HEK293 (cell line): ENCODE results near the gene GRB7.

ENCODE experiments used
- CTCF ChIA-PET: fragments of 350-600 bp; formaldehyde crosslinking; extraction: SDS; loops from one replicate; lab custom pipeline; 2021; ENCODE audit warnings: antibody characterized with exemption; lab: Yijun Ruan, JAX
- POLR2A ChIA-PET: fragments of 300-600 bp; formaldehyde crosslinking; extraction: SDS; loops from one replicate; lab custom pipeline; 2020; ENCODE audit warnings: antibody characterized with exemption, inconsistent platforms; lab: Yijun Ruan, JAX
- H3K27ac ChIP-seq: fragments of 200-500 bp; sonication (Bioruptor generic); 2 replicates; pipeline ENCODE4 v1.5.1; 2014; ENCODE audit warnings: low read depth, low read length, control low read depth, inconsistent platforms; ENCODE audit errors: extremely low read depth
- H3K36me3 ChIP-seq, 2 experiments: fragments of 200-500 bp in 1 of 2; sonication (Bioruptor generic) in 1 of 2; 1 replicate in 1 of 2; 2 replicates in 1 of 2; pipeline ENCODE4 v1.5.1; 2014 to 2017; ENCODE audit warnings: inconsistent platforms in 2 of 2, low read length in 2 of 2; ENCODE audit not compliant: control insufficient read depth in 2 of 2, insufficient read depth in 1 of 2
- H3K4me1 ChIP-seq: fragments of 200-500 bp; sonication (Bioruptor generic); 2 replicates; pipeline ENCODE4 v1.5.1; 2014; ENCODE audit warnings: mild to moderate bottlenecking, low read length, inconsistent platforms; ENCODE audit not compliant: control insufficient read depth, insufficient read depth
- H3K4me3 ChIP-seq: 2 replicates; pipeline ENCODE4 v1.5.1; 2011; ENCODE audit warnings: low read depth, mild to moderate bottlenecking, control low read depth, low read length, moderate library complexity
- H3K9me3 ChIP-seq: fragments of 200-500 bp; sonication (Bioruptor generic); 2 replicates; pipeline ENCODE4 v1.5.1; 2014; ENCODE audit warnings: low read depth, low read length, inconsistent platforms; ENCODE audit not compliant: control insufficient read depth, insufficient read depth
- EGR2 ChIP-seq: fragments of 450-650 bp; formaldehyde crosslinking; IDR thresholded peaks from 2 replicates; pipeline ENCODE4 v1.5.1; 2016; ENCODE audit warnings: low read depth, missing biosample characterization, missing genetic modification characterization
- ELK4 ChIP-seq: IDR thresholded peaks from 2 replicates; pipeline ENCODE4 v1.6.1; 2011; ENCODE audit warnings: mild to moderate bottlenecking, low read depth, low read length, borderline replicate concordance
- REPIN1 ChIP-seq: fragments of 450-650 bp; formaldehyde crosslinking; IDR thresholded peaks from 2 replicates; pipeline ENCODE4 v1.5.1; 2017; ENCODE audit warnings: missing biosample characterization, missing genetic modification characterization, low read depth
- SALL2 ChIP-seq: fragments of 450-650 bp; formaldehyde crosslinking; IDR thresholded peaks from 2 replicates; pipeline ENCODE4 v1.5.0; 2017; ENCODE audit warnings: missing biosample characterization, mild to moderate bottlenecking, missing genetic modification characterization, borderline replicate concordance
- SCRT2 ChIP-seq: fragments of 450-650 bp; formaldehyde crosslinking; IDR thresholded peaks from 2 replicates; pipeline ENCODE4 v1.5.1; 2016; ENCODE audit warnings: missing biosample characterization, missing genetic modification characterization
- SETDB1 ChIP-seq: IDR thresholded peaks from one replicate; pipeline ENCODE4 v1.6.1; 2017; ENCODE audit warnings: mild to moderate bottlenecking, low read length, moderate library complexity, mixed read lengths; ENCODE audit not compliant: insufficient read length
- TSHZ1 ChIP-seq: fragments of 450-650 bp; formaldehyde crosslinking; IDR thresholded peaks from 2 replicates; pipeline ENCODE4 v1.5.1; 2016; ENCODE audit warnings: missing biosample characterization, missing genetic modification characterization, borderline replicate concordance
- ZFP41 ChIP-seq: fragments of 450-650 bp; formaldehyde crosslinking; IDR thresholded peaks from 2 replicates; pipeline ENCODE4 v1.5.1; 2016; ENCODE audit warnings: missing biosample characterization, missing genetic modification characterization, borderline replicate concordance
- ZNF138 ChIP-seq: fragments of 450-650 bp; formaldehyde crosslinking; IDR thresholded peaks from 2 replicates; pipeline ENCODE4 v1.5.1; 2016; ENCODE audit warnings: missing biosample characterization, missing genetic modification characterization, borderline replicate concordance
- ZNF146 ChIP-seq: fragments of 450-650 bp; formaldehyde crosslinking; IDR thresholded peaks from 2 replicates; pipeline ENCODE4 v1.5.1; 2016; ENCODE audit warnings: missing biosample characterization, missing genetic modification characterization
- ZNF266 ChIP-seq: fragments of 450-650 bp; formaldehyde crosslinking; IDR thresholded peaks from 2 replicates; pipeline ENCODE4 v1.5.1; 2016; ENCODE audit warnings: missing biosample characterization, missing genetic modification characterization, low read depth
- ZNF280D ChIP-seq: fragments of 450-650 bp; formaldehyde crosslinking; IDR thresholded peaks from 2 replicates; pipeline ENCODE4 v1.5.1; 2016; ENCODE audit warnings: missing biosample characterization, missing genetic modification characterization
- ZNF354C ChIP-seq: fragments of 450-650 bp; formaldehyde crosslinking; IDR thresholded peaks from 2 replicates; pipeline ENCODE4 v1.5.1; 2016; ENCODE audit warnings: missing biosample characterization, missing genetic modification characterization, low read depth, borderline replicate concordance
- ZNF558 ChIP-seq: fragments of 450-650 bp; formaldehyde crosslinking; IDR thresholded peaks from 2 replicates; pipeline ENCODE4 v1.5.1; 2016; ENCODE audit warnings: missing biosample characterization, missing genetic modification characterization
- ZNF623 ChIP-seq: fragments of 450-650 bp; formaldehyde crosslinking; IDR thresholded peaks from 2 replicates; pipeline ENCODE4 v1.5.1; 2016; ENCODE audit warnings: missing biosample characterization, missing genetic modification characterization

The GRB7 gene

GRCh38 chr17:39781031-39781860 lies 43.5 kb downstream of the GRB7 start (continued):
- TF ChIP-seq ZNF138 (no peak), TSHZ1 (tag by site-specific recombination) (no peak), SETDB1 (no peak), ZNF146 (no peak), REPIN1 (tag by site-specific recombination) (no peak), ZNF280D (no peak), ZNF623 (tag by site-specific recombination) (no peak), ELK4 (no peak), SALL2 (tag by site-specific recombination) (no peak), ZNF266 (no peak), ZNF354C (no peak)

DNA sequence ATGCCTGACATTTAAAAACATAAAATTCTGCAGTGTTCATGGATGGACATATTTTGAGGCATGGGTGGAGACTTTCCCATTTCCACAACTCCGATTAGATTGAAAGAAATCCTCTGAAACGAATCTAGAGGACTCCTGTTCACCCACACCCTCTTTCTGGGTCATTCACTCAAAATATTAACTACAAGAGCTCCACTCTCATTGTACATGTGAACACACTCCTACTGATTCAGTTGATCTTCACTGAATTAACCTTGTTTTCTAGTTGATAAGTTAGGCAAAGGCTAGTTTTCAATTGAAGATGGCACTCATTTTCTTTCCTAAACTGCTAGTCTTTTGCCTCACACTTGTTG lies 44.1 kb downstream of the GRB7 start:
- Histone ChIP-seq H3K4me1 (peaks cover 7% of the 10 kb centered on the region), H3K36me3 (no peaks in the 10 kb centered on the region), H3K4me3 (no peak overlapping the region), H3K27ac (0 out of 2 replicates have a peak overlapping the region, but pooled peaks have one; percentile 5), H3K9me3 (no peaks in the 10 kb centered on the region)
- 0 out of 2 replicates have a peak, but pooled peaks have one; percentile 27 for TF ChIP-seq SCRT2 (tag by site-specific recombination)
- no peak for TF ChIP-seq ZFP41 (tag by site-specific recombination)
- POLR2A ChIA-PET = no interaction called here
- CTCF ChIA-PET = interaction anchor here (1.1 kb wide), 1 partner anchor 200 kb away, joined by 3 read pairs; no protein-coding TSS in a partner anchor

- POLR2A ChIA-PET = no interaction called here
- CTCF ChIA-PET = interaction anchor here (1.1 kb wide), 1 partner anchor 200 kb away, joined by 3 read pairs; no protein-coding TSS in a partner anchor
- 0 out of 2 replicates have a peak overlapping the region, but pooled peaks have one; percentile 5 for H3K27ac ChIP-seq
- no peak overlapping the region for H3K4me3 ChIP-seq
- TF ChIP-seq ZNF558 (tag by site-specific recombination) (no peak), EGR2 (tag by site-specific recombination) (no peak)
- TF ChIP-seq, all 188 proteins: peak for 0
- Histone ChIP-seq H3K4me1 (peaks cover 14% of the 10 kb centered on the region), H3K9me3 (no peaks in the 10 kb centered on the region), H3K36me3 (no peaks in the 10 kb centered on the region)
Measured at GRCh38 chr17:39782481-39782880, 44.7 kb downstream of the GRB7 start.
